HG03103 (cell line): ENCODE results near the gene C1orf52.

Experiments
- ATAC-seq: cut with Tn5 transposase; IDR thresholded peaks from one replicate; pipeline ENCODE4 v1.9.1; 2021; ENCODE audit warnings: low read depth; ENCODE audit not compliant: unreplicated experiment

The C1orf52 gene

GRCh38 chr1:85200463-85201339 lies 58.8 kb downstream of the C1orf52 start, which contains the start of gene SYDE2:
Gene SYDE2, minus strand, starts transcription at chr1:85201016. Its CDS starts 20 bp downstream, at chr1:85200996.
- ATAC-seq, result peak; percentile 72
